ENCODE data around the gene EHD1. TPM values are rescaled to one million over a fixed set of nuclear protein-coding genes. Genes with fewer than 3 reads are reported as not detected.
"Not testable (repeated sequence)": the region's sequence is repeated elsewhere in the genome, so short reads cannot be mapped to it uniquely, and the experiment has no call there.

The EHD1 gene
- total and polyA plus RNA-seq, 3 donors from 2014 or later: 230 to 455 (median 328) TPM

- peak; percentile 65 for DNase-seq
- intact Hi-C loops (cut with DNase I; ENCODE audit: low total_unique reads): no loop called here
- Histone ChIP-seq H3K4me3 (peak overlapping the region in 1 of 2 donors; percentile 40), H3K9me3 (no peaks in the 10 kb centered on the region), H3K27me3 (no peaks in the 10 kb centered on the region), H3K4me1 (no peaks in the 10 kb centered on the region), H3K27ac (no peak overlapping the region), H3K36me3 (ENCODE audit: low read depth, missing control alignments) (no peaks in the 10 kb centered on the region)
- 74 to 76% methylated on average over 23 to 52 of the region's 52 CpGs for WGBS, 2 donors
- TF ChIP-seq POLR2A (IDR thresholded peaks at IDR 0.05) (no peak), CTCF (IDR thresholded peaks at IDR 0.05) (no peak)
These were observed 51.6 kb downstream of the EHD1 start for GRCh38 chr11:64826578-64827450.

- DNase-seq: no peak
- H3K9me3 ChIP-seq: no peaks in the 10 kb centered on the region
- TF ChIP-seq CTCF (IDR thresholded peaks at IDR 0.05) (no peak), POLR2A (IDR thresholded peaks at IDR 0.05) (no peak)
- H3K27me3 ChIP-seq: no peaks in the 10 kb centered on the region
- H3K27ac ChIP-seq: no peak overlapping the region
- H3K4me1 ChIP-seq: no peaks in the 10 kb centered on the region
- intact Hi-C loops (cut with DNase I; ENCODE audit: low total_unique reads): no loop called here
- 74 to 86% methylated on average over 7 of the region's 7 CpGs for WGBS, 2 donors
- H3K4me3 ChIP-seq: peak overlapping the region in 1 of 2 donors; percentile 40
- H3K36me3 ChIP-seq (ENCODE audit: low read depth, missing control alignments): no peaks in the 10 kb centered on the region
These were observed 52.4 kb downstream of the EHD1 start for GRCh38 chr11:64826062-64826461.

DNA sequence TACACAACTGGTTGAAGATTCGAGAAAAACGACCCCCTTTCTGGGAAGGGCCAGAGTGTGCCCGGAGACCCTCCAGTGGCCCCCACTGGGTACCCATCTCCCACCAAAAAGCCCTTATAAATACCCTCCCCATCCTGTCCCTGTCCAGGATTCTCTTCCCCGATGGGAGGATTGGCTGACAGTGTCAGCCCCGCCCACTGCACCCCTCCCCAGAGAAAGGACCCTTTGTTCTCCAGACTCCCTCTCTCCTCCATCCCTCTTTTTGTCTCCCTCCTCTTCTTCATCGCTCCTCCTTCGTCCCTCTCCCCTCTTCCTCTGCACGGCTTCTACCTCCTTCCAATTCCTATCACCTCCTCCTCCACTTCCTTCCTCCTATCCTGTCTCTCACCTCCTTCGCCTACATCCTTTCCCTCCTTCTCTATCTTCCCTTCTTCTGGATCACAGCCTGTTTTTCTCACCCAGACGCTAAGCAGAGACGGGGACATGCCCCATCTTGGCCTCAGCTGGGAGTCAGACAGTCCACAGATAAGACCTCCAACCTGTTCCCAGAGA, 54.8 kb downstream of the EHD1 start:
- Histone ChIP-seq H3K27me3 (no peaks in the 10 kb centered on the region), H3K27ac (no peak overlapping the region), H3K9me3 (no peaks in the 10 kb centered on the region), H3K4me3 (no peak overlapping the region), H3K4me1 (no peaks in the 10 kb centered on the region), H3K36me3 (ENCODE audit: low read depth, missing control alignments) (no peaks in the 10 kb centered on the region)
- intact Hi-C loops (cut with DNase I; ENCODE audit: low total_unique reads): no loop called here
- no peak for DNase-seq
- 70 to 75% methylated on average over 11 of the region's 11 CpGs for WGBS, 2 donors
- TF ChIP-seq CTCF (IDR thresholded peaks at IDR 0.05) (no peak), POLR2A (IDR thresholded peaks at IDR 0.05) (no peak)

DNA sequence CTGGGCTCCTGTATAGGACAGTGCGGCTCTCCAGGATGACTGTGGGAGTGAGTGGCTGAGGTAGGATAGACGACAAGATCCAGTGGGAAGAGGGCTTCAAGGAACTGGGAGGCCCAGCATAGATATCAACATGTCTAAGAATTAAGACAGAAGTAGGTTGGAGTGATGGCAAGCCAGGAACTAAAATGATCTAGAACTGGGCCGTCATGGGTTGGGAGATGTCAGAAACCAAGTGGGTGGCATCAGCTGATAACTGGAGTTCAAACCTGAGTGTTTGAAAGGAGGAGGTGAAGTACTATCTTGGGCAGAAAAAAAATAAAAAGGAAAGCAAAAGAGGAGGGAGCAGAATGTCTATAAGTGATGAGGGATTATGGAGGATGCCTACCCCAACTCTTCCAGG, 60.9 kb downstream of the EHD1 start:
- TF ChIP-seq POLR2A (IDR thresholded peaks at IDR 0.05) (no peak), CTCF (IDR thresholded peaks at IDR 0.05) (no peak)
- Histone ChIP-seq H3K9me3 (no peaks in the 10 kb centered on the region), H3K4me3 (no peak overlapping the region), H3K36me3 (ENCODE audit: low read depth, missing control alignments) (no peaks in the 10 kb centered on the region), H3K27ac (no peak overlapping the region), H3K27me3 (no peaks in the 10 kb centered on the region), H3K4me1 (no peaks in the 10 kb centered on the region)
- DNase-seq: no peak
- WGBS, 2 donors: 79% methylated on average over 3 of the region's 3 CpGs
- intact Hi-C loops (cut with DNase I; ENCODE audit: low total_unique reads): no loop called here

DNA sequence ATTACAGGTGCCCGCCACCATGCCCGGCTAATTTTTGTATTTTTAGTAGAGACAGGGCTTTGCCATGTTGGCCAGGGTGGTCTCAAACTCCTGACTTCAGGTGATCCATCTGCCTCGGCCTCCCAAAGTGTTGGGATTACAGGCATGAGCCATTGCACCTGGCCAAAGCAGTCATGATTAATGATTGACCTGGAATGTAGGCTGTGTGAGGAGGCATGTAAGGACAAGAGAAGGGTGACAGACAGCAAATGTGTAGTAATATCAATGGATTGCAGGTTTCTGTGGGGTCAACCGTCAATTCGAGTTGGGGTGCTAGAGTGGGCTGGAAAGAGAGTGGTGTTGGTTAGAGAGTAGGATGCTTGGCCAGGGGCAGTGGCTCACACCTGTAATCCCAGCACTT, 63.0 kb downstream of the EHD1 start:
- intact Hi-C loops (cut with DNase I; ENCODE audit: low total_unique reads); H3K27me3 ChIP-seq; H3K9me3 ChIP-seq; H3K4me3 ChIP-seq; H3K4me1 ChIP-seq; H3K36me3 ChIP-seq (ENCODE audit: low read depth, missing control alignments); DNase-seq; H3K27ac ChIP-seq: not testable (repeated sequence)
- 94% methylated on average over 5 of the region's 5 CpGs for WGBS, 2 donors

All from testis (tissue), 3 donors.